Activated T-cell treated with anti-CD3 and anti-CD28 coated beads for 4 hours (primary cell): Measurements from ENCODE around the gene HACL1.
A peak's percentile ranks its signal among the peaks of the same experiment; 100 is the strongest.

Experiments
- DNase-seq: peaks from one replicate; pipeline ENCODE4 v3.0.0-alpha.2; 2020

The HACL1 gene

DNA sequence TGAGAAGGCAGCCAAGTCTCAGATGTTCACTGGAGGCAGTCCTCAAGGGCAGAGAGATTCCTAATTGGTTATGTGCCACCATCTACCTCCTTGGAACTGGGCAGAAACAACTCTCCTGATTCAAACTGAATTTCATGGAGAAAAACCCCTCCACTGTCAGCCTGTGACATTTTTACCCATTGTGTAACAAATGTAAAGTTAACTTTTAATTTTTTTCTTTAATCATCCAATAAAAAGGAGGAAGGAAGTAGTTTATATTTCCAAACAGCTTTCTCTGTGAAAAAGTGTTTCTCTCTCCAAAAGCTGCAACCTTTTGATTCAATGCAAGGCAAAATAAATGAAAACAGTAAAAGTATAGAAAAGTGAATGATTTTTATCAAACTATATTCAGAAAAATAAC lies 79.4 kb downstream of the HACL1 start:
- DNase-seq = no peak

DNA sequence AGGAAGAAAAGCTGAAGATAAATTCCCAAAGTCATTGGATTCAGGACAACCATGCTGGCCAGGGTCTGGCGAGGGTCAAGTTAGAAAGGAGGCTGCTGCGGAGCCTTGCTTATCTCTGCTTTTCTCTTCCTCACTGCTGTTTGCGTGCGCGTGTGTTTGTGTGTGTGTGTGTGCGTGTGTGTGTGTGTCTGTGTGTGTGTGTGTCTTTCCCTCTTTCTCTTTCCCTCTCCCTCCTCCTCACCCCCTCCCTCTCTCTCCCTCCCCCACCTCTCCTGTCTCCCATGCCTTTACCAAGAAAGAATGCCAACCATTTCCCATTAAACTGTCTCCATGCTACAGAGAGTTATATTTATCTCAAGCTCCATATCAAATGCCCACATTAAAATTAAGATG lies 79.8 kb downstream of the HACL1 start, which contains the start of gene COLQ:
Gene COLQ (minus strand): TSS at position 134 of the 393 bp plus-strand sequence. CDS start 81 bp downstream, at position 53.
- no peak for DNase-seq

DNA sequence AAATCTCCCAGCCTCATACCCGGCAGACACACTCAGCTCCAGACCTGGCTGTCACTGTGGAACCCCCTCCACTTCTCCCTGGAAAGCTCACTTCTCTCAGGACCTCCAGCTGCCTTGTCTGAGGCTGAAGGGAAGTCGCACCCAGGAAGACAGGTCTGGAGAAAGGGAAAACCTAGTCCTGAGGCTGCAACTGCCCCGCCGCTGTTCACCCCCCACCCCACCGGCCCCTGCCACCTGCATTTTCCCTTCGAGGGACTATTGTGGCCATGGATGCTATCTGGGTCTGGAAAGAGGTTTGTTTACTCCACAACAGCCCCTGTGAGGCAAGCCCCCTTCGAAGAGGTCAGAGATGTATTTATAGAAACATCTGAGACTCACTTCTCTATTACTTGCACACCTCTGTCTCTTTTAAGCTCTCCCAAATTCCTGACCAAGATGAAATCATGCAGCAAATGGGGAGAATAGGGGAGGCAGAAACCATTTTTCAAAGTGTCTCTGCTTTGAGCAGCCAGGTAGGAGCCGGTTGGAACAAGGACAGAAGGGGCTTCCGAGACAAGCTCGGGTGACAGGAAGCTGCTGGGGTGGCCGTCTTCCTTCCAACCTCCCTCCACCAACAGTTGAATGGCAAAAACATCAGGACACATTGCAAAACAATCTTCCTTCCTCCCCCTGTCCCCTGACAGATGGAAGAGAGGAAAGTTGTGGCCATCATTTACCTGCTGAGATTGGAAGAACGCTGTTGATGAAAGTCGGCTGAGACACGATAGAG lies 80.4 kb downstream of the HACL1 start:
- DNase-seq = no peak

DNA sequence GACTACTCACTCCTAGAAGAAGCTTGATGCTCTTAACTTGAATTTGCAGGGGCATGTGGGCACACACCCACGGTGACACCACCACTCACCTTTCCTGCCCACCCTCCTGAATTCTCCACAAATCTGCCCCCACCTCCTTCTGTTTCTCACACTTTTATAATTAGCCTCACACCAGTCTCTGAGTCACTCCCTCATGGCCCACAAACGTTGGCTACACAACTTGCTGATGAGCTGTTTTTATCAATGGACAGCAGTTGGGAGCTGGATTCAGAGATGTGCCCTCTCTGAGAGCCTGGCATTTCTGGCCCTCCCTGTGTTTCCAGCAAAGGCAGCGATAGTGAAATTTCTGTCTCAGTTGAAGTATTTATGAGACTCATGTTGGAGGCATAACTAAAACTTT lies 81.2 kb downstream of the HACL1 start:
- peak; percentile 2 for DNase-seq

DNA sequence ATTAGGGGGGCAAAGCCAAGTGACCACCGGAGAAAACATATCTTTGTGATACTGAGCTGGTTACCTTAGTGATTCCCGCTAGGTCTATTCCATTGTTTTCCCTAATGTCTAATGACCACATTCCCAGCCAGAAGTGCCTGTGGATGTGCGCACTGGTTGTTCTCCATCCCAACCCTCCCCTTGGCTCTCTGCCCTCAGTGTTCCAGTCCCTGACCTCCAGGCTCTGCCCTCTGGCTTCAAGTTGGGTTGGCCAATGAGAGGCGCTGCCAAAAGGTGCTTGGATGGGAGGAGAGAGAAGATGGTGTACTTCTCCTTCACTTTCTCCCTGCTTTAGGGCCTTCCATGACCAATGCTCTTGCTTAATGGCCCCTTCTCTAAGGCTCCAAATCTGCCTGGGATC lies 82.3 kb downstream of the HACL1 start:
- no peak for DNase-seq

DNA sequence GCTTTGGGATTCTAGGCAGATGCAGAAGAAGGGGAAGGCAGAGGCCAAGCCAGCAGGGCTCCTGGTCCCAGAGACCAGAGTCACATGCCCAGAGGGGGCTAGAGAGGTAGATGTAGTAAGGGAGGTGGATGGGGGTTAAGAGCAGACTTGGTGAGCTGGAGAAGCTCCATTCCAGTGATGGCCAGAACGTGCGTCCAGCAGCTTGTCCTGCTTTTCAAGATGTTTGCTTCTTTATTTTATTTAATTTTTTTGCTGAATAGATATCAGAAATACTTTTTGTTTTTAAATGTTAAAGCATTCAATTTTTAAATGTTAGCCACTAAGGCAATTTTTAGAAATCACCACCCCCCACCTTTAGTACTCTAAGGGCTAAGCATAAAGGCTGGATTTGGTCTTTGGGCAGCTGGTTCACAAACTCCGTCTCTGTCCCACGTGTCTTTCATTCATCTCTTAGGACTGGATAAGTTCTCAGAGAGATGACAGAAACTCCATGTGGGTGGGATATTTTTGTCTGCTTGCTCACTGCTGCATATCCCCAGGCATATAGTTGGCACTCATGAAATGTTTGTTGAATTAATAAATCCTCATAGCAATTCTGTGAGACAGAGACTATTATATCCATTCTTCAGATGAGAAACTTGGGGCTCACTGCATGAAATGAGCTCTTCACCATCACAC lies 86.6 kb downstream of the HACL1 start:
- no peak for DNase-seq

DNA sequence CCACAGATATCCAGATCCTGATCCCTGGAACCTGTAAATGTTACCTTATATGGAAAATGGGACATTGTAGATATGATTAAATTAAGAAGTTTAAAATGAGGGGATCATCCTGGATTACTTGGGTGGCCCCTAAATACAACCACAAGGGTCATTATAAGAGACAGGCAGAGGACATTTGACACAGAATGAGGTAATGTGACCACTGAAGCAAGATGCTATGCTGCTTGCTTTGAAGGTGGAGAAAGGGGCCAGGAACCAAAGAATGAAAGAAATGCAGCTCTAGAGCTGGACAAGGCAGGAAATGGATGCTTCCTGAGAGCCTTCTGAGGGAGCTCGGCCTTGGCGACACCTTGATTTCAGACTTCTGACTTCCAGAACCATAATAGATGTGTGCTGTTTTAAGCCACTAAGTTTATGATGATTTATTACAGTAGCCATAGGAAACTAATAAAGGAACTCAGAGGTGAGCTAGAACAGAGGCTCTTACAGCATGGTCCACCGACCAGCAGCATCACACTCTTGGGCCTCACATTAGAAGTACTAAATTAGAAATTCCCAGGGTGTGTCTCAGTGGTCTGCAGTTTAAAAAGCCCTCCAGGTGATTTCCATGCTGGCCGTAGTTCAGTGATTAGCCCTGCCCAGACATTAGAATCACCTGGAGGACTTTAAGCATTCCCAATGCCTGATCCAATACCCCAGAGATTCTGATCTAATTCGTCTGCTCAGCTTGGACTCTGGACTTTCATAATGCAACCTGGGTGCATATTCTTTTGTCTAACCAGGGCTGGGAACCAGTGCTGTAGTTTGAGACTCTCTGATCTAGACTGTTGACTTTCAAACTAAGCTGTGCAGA lies 87.3 kb downstream of the HACL1 start:
- no peak for DNase-seq

DNA sequence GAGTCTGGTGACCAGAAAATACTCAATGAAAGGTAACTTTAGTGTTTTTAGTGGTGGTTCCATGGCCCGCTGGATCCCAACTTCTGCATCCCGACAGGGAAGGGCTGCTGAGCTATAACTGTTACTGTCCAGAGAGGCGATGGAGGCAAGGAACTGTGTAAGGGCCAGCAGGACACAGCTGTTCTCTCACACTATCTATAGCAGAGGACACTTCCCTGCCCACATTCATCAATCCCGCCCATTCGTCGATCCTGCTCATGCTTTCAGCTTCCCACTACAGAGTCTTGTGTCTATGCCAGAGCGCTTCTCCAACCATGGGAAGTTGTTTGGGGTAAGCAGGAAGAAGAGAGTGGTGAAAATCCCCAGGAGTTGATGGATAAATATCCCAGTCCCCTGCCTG lies 88.3 kb downstream of the HACL1 start:
- DNase-seq = no peak

DNA sequence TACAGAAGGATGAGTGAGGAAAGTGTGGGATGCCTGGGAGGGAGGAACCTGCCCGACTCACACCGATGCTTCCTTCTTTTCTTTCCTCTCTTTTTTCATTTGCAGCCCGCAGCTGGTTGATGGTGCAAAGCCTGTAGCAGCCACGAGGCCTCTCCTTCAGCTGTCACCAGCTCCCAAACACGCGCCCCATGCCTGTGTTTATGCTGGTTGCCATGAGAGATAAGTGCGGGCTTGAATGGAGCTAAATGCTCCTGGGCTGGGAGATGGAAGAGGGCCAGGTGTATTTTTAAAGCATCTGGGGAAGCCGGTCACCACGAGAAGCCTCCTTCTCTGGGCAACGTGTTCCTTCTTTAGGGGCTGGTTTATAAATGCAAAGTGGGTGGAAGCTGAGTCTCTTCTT lies 89.2 kb downstream of the HACL1 start:
- DNase-seq = no peak

DNA sequence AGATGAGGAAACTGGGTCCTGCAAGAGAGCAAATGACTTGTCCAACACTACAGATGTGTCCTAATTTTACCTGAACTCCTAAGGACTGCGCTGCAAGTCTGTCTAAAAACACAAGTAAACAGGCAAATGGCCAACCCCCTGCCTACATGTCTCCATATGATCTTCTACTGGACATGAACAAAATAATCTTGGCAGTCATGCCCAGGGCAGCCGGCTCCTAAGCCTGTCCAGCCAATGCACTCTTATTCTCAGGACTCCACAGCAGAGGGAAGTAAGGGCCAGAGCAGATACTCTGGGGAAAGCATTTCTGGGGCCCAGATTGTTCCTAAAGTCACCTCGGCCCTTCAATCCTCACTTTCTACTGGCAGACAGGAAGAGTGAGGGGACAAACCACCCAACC lies 90.2 kb downstream of the HACL1 start:
- no peak for DNase-seq
